GM19438 (cell line): ENCODE measurements around the gene AHDC1.
"Not testable (repeated sequence)": the region's sequence is repeated elsewhere in the genome, so short reads cannot be mapped to it uniquely, and the experiment has no call there.

Source experiments
- ATAC-seq: cut with Tn5 transposase; IDR thresholded peaks from one replicate; pipeline ENCODE4 v1.9.1; 2021; ENCODE audit warnings: low read depth; ENCODE audit not compliant: unreplicated experiment

Gene AHDC1

GRCh38 chr1:27603681-27604578 is at the start of gene AHDC1:
AHDC1 (minus strand) TSS chr1:27604144; CDS start chr1:27552115, 52,029 bp downstream.
- ATAC-seq: no peak

GRCh38 chr1:27652111-27652864 is 48.3 kb upstream of the AHDC1 start:
- ATAC-seq: no peak

- ATAC-seq: no peak
These were observed 46.7 kb upstream of the AHDC1 start for GRCh38 chr1:27650539-27651175.

GRCh38 chr1:27650171-27650538 is 46.2 kb upstream of the AHDC1 start:
- ATAC-seq: no peak

- ATAC-seq: no peak
These were observed 45.3 kb upstream of the AHDC1 start for GRCh38 chr1:27649306-27649635.

- no peak for ATAC-seq
These were observed 44.8 kb upstream of the AHDC1 start for GRCh38 chr1:27648602-27649305.

GRCh38 chr1:27647328-27647727 is 43.4 kb upstream of the AHDC1 start:
- ATAC-seq: no peak

GRCh38 chr1:27646676-27647075 is 42.7 kb upstream of the AHDC1 start:
- ATAC-seq: no peak

GRCh38 chr1:27645071-27645415 is 41.1 kb upstream of the AHDC1 start:
- ATAC-seq: no peak

GRCh38 chr1:27644369-27645070 is 40.6 kb upstream of the AHDC1 start:
- no peak for ATAC-seq

GRCh38 chr1:27643600-27644368 is 39.8 kb upstream of the AHDC1 start:
- ATAC-seq: no peak

- ATAC-seq: not testable (repeated sequence)
These were observed 36.6 kb upstream of the AHDC1 start for GRCh38 chr1:27640514-27640913.

- no peak for ATAC-seq
These were observed 34.9 kb upstream of the AHDC1 start for GRCh38 chr1:27638805-27639204.

- ATAC-seq: no peak
These were observed 34.2 kb upstream of the AHDC1 start for GRCh38 chr1:27638047-27638734.

- ATAC-seq: no peak
These were observed 31.6 kb upstream of the AHDC1 start for GRCh38 chr1:27635396-27636142.

GRCh38 chr1:27634985-27635367 is 31.0 kb upstream of the AHDC1 start, which contains the start of gene FGR:
FGR (minus strand) TSS chr1:27635185; CDS start chr1:27623916, 11,269 bp downstream.
- no peak for ATAC-seq

GRCh38 chr1:27634177-27634984 is 30.4 kb upstream of the AHDC1 start:
- ATAC-seq: no peak
